ENCODE measurements around the gene CST3. TPM values are rescaled to one million over a fixed set of nuclear protein-coding genes. Genes with fewer than 3 reads are reported as not detected.

Gene CST3
- total and polyA plus RNA-seq, 10 of the 15 experiments (the other 5 are each of a cell fraction or from before 2014, with no cell fraction given): 11.8 to 127 (median 57.8) TPM

DNA sequence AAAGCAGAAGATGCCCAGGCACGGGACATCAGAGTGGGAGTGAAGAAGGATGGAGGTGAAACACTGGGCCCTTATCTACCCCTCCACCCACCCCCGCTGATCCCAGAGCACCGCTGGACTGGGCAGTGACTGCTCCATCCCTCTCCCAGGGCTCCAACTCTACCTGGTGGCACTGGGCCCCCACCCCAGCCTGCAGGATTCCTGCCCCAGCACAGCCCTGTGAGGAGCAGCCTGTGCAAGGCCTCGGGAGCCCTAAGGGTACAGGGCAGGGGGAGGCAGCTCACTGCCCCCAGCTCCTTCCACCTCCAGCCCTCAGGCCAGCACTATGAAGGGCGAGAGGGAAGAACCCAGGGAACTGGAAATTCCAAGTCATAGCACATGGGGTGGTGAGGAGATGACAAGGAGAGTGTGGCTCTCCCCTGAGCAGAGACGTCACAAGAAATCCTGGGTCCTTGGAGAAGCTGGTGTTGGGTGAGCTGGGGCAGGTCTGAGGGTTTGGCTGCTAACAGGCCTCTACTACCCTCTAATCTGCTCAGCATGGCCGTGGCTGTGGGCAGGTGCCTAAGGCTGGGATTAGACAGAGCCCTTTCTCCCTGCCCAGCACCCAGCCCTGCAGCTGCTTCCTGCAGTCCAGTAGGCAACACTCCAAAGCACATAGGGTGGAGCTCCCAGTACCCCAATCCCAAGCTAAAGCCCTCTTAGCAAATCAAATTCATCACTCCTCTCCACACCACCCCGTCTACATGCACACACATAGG is 3.5 kb downstream of the CST3 start (continued):
- TF ChIP-seq, protein P1, sequence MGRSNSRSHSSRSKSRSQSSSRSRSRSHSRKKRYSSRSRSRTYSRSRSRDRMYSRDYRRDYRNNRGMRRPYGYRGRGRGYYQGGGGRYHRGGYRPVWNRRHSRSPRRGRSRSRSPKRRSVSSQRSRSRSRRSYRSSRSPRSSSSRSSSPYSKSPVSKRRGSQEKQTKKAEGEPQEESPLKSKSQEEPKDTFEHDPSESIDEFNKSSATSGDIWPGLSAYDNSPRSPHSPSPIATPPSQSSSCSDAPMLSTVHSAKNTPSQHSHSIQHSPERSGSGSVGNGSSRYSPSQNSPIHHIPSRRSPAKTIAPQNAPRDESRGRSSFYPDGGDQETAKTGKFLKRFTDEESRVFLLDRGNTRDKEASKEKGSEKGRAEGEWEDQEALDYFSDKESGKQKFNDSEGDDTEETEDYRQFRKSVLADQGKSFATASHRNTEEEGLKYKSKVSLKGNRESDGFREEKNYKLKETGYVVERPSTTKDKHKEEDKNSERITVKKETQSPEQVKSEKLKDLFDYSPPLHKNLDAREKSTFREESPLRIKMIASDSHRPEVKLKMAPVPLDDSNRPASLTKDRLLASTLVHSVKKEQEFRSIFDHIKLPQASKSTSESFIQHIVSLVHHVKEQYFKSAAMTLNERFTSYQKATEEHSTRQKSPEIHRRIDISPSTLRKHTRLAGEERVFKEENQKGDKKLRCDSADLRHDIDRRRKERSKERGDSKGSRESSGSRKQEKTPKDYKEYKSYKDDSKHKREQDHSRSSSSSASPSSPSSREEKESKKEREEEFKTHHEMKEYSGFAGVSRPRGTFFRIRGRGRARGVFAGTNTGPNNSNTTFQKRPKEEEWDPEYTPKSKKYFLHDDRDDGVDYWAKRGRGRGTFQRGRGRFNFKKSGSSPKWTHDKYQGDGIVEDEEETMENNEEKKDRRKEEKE (IDR thresholded peaks at IDR 0.05): no peak
- TF ChIP-seq E4F1 (IDR thresholded peaks at IDR 0.05; ENCODE audit: borderline replicate concordance, partially characterized antibody) (no peak), SMAD5 (IDR thresholded peaks at IDR 0.05; ENCODE audit: low read depth) (no peak), ASH2L (IDR thresholded peaks at IDR 0.05; ENCODE audit: borderline replicate concordance, low read depth) (no peak), SMARCA5 (IDR thresholded peaks at IDR 0.05) (no peak), SMC3 (IDR thresholded peaks at IDR 0.05; ENCODE audit: borderline replicate concordance, low read length) (no peak), TBL1XR1 (IDR thresholded peaks at IDR 0.05; ENCODE audit: low read depth, low read length) (no peak), ZSCAN29 (IDR thresholded peaks at IDR 0.05) (no peak), FOS (IDR thresholded peaks at IDR 0.05; ENCODE audit: borderline replicate concordance, extremely low read depth, insufficient read length) (no peak)

Data from GM12878 (cell line).